ENCODE results near the gene LCN2.
"Not testable (repeated sequence)": the region's sequence is repeated elsewhere in the genome, so short reads cannot be mapped to it uniquely, and the experiment has no call there.

Gene LCN2

GRCh38 chr9:128169925-128170324 lies 20.7 kb downstream of the LCN2 start:
- no peak for DNase-seq

- no peak for DNase-seq
Observed at GRCh38 chr9:128174062-128174461, 24.8 kb downstream of the LCN2 start.

GRCh38 chr9:128175102-128175563 lies 25.9 kb downstream of the LCN2 start:
- no peak for DNase-seq

- DNase-seq, result peak in 1 of 2 experiments; percentile 17
Observed at GRCh38 chr9:128175726-128176125, 26.5 kb downstream of the LCN2 start.

- DNase-seq, result no peak
Observed at GRCh38 chr9:128178806-128179431, 29.7 kb downstream of the LCN2 start.

- no peak for DNase-seq
Observed at GRCh38 chr9:128180001-128180400, 30.7 kb downstream of the LCN2 start.

GRCh38 chr9:128180447-128180846 lies 31.2 kb downstream of the LCN2 start:
- no peak for DNase-seq

- not testable (repeated sequence) for DNase-seq
Observed at GRCh38 chr9:128181480-128181879, 32.2 kb downstream of the LCN2 start.

GRCh38 chr9:128182893-128183588 lies 33.8 kb downstream of the LCN2 start:
- DNase-seq, result no peak

- DNase-seq, result no peak
Observed at GRCh38 chr9:128185979-128186965, 37.0 kb downstream of the LCN2 start.

GRCh38 chr9:128187361-128187760 lies 38.1 kb downstream of the LCN2 start:
- no peak for DNase-seq

GRCh38 chr9:128188209-128188608 lies 39.0 kb downstream of the LCN2 start:
- no peak for DNase-seq

- no peak for DNase-seq
Observed at GRCh38 chr9:128190013-128190412, 40.8 kb downstream of the LCN2 start.

- no peak for DNase-seq
Observed at GRCh38 chr9:128190516-128191405, 41.5 kb downstream of the LCN2 start.

- peak; percentile 66 to 77 for DNase-seq
Observed at GRCh38 chr9:128191406-128192046, 42.3 kb downstream of the LCN2 start, which contains the start of gene CIZ1. CIZ1 (minus strand) TSS chr9:128191572; CDS start chr9:128190857, 715 bp downstream.

GRCh38 chr9:128192601-128193371 lies 43.5 kb downstream of the LCN2 start:
- DNase-seq, result no peak

- no peak for DNase-seq
Observed at GRCh38 chr9:128193469-128194096, 44.3 kb downstream of the LCN2 start.

GRCh38 chr9:128201441-128202369 lies 52.5 kb downstream of the LCN2 start:
- no peak for DNase-seq

- no peak for DNase-seq
Observed at GRCh38 chr9:128202648-128203023, 53.4 kb downstream of the LCN2 start.

Measured in NCI-H2081 (cell line).